ENCODE measurements around the gene QPRT. TPM values are rescaled to one million over a fixed set of nuclear protein-coding genes. Genes with fewer than 3 reads are reported as not detected.
"Not testable (repeated sequence)": the region's sequence is repeated elsewhere in the genome, so short reads cannot be mapped to it uniquely, and the experiment has no call there.

The QPRT gene
- polyA plus RNA-seq, 2 donors: 0.28 to 0.56 TPM

GRCh38 chr16:29688172-29688571 is 9.2 kb downstream of the QPRT start:
- Histone ChIP-seq H3K4me3 (ENCODE audit: low read depth in 1 of 2, low read length in 2 of 2) (no peak overlapping the region), H3K9me3 (ENCODE audit: control insufficient read depth in 2 of 2, insufficient read depth in 1 of 2, low read depth in 1 of 2, low read length in 1 of 2) (no peaks in the 10 kb centered on the region), H3K27ac (ENCODE audit: low read depth in 2 of 2, low read length in 1 of 2) (no peak overlapping the region), H3K36me3 (ENCODE audit: control insufficient read depth in 2 of 2, insufficient read depth in 2 of 2, low read length in 1 of 2) (no peaks in the 10 kb centered on the region), H3K27me3 (ENCODE audit: control insufficient read depth in 1 of 2, insufficient read depth in 2 of 2, low read length in 2 of 2) (no peaks in the 10 kb centered on the region), H3K4me1 (ENCODE audit: control insufficient read depth in 2 of 2, insufficient read depth in 2 of 2, low read length in 1 of 2) (no peaks in the 10 kb centered on the region)
- 91 to 94% methylated on average over 5 of the region's 5 CpGs for WGBS, 2 donors

- not testable (repeated sequence) for H3K36me3 ChIP-seq (ENCODE audit: control insufficient read depth in 2 of 2, insufficient read depth in 2 of 2, low read length in 1 of 2); H3K4me3 ChIP-seq (ENCODE audit: low read depth in 1 of 2, low read length in 2 of 2)
- 91 to 92% methylated on average over 23 of the region's 23 CpGs for WGBS, 2 donors
Measured at GRCh38 chr16:29689490-29690351, 10.7 kb downstream of the QPRT start.

GRCh38 chr16:29692606-29693005 is 13.6 kb downstream of the QPRT start:
- H3K4me3 ChIP-seq (ENCODE audit: low read depth in 1 of 2, low read length in 2 of 2): not testable (repeated sequence)

More at GRCh38 chr16:29689490-29690351, 10.7 kb downstream of the QPRT start:
- H3K27me3 ChIP-seq (ENCODE audit: control insufficient read depth in 1 of 2, insufficient read depth in 2 of 2, low read length in 2 of 2); H3K4me1 ChIP-seq (ENCODE audit: control insufficient read depth in 2 of 2, insufficient read depth in 2 of 2, low read length in 1 of 2); H3K9me3 ChIP-seq (ENCODE audit: control insufficient read depth in 2 of 2, insufficient read depth in 1 of 2, low read depth in 1 of 2, low read length in 1 of 2); H3K27ac ChIP-seq (ENCODE audit: low read depth in 2 of 2, low read length in 1 of 2): not testable (repeated sequence)

GRCh38 chr16:29694384-29695195 is 15.6 kb downstream of the QPRT start:
- WGBS, 2 donors: 68 to 83% methylated on average over 33 to 41 of the region's 41 CpGs
- H3K36me3 ChIP-seq (ENCODE audit: control insufficient read depth in 2 of 2, insufficient read depth in 2 of 2, low read length in 1 of 2): no peaks in the 10 kb centered on the region
- no peak overlapping the region for H3K27ac ChIP-seq (ENCODE audit: low read depth in 2 of 2, low read length in 1 of 2)
- H3K9me3 ChIP-seq (ENCODE audit: control insufficient read depth in 2 of 2, insufficient read depth in 1 of 2, low read depth in 1 of 2, low read length in 1 of 2): no peaks in the 10 kb centered on the region
- H3K27me3 ChIP-seq (ENCODE audit: control insufficient read depth in 1 of 2, insufficient read depth in 2 of 2, low read length in 2 of 2): no peaks in the 10 kb centered on the region
- H3K4me1 ChIP-seq (ENCODE audit: control insufficient read depth in 2 of 2, insufficient read depth in 2 of 2, low read length in 1 of 2): no peaks in the 10 kb centered on the region
- H3K4me3 ChIP-seq (ENCODE audit: low read depth in 1 of 2, low read length in 2 of 2): no peak overlapping the region

More at GRCh38 chr16:29692606-29693005, 13.6 kb downstream of the QPRT start:
- WGBS, 2 donors: 96 to 98% methylated on average over 26 of the region's 26 CpGs
- H3K27ac ChIP-seq (ENCODE audit: low read depth in 2 of 2, low read length in 1 of 2); H3K36me3 ChIP-seq (ENCODE audit: control insufficient read depth in 2 of 2, insufficient read depth in 2 of 2, low read length in 1 of 2); H3K9me3 ChIP-seq (ENCODE audit: control insufficient read depth in 2 of 2, insufficient read depth in 1 of 2, low read depth in 1 of 2, low read length in 1 of 2); H3K27me3 ChIP-seq (ENCODE audit: control insufficient read depth in 1 of 2, insufficient read depth in 2 of 2, low read length in 2 of 2); H3K4me1 ChIP-seq (ENCODE audit: control insufficient read depth in 2 of 2, insufficient read depth in 2 of 2, low read length in 1 of 2): not testable (repeated sequence)

GRCh38 chr16:29695675-29696074 is 16.7 kb downstream of the QPRT start:
- not testable (repeated sequence) for H3K27me3 ChIP-seq (ENCODE audit: control insufficient read depth in 1 of 2, insufficient read depth in 2 of 2, low read length in 2 of 2); H3K36me3 ChIP-seq (ENCODE audit: control insufficient read depth in 2 of 2, insufficient read depth in 2 of 2, low read length in 1 of 2); H3K9me3 ChIP-seq (ENCODE audit: control insufficient read depth in 2 of 2, insufficient read depth in 1 of 2, low read depth in 1 of 2, low read length in 1 of 2); H3K4me3 ChIP-seq (ENCODE audit: low read depth in 1 of 2, low read length in 2 of 2); H3K27ac ChIP-seq (ENCODE audit: low read depth in 2 of 2, low read length in 1 of 2); H3K4me1 ChIP-seq (ENCODE audit: control insufficient read depth in 2 of 2, insufficient read depth in 2 of 2, low read length in 1 of 2)
- 91 to 93% methylated on average over 3 of the region's 3 CpGs for WGBS, 2 donors

- WGBS, 2 donors: 94 to 95% methylated on average over 21 of the region's 21 CpGs
- H3K27ac ChIP-seq (ENCODE audit: low read depth in 2 of 2, low read length in 1 of 2): no peak overlapping the region
- no peaks in the 10 kb centered on the region for H3K27me3 ChIP-seq (ENCODE audit: control insufficient read depth in 1 of 2, insufficient read depth in 2 of 2, low read length in 2 of 2)
- no peak overlapping the region for H3K4me3 ChIP-seq (ENCODE audit: low read depth in 1 of 2, low read length in 2 of 2)
- no peaks in the 10 kb centered on the region for H3K36me3 ChIP-seq (ENCODE audit: control insufficient read depth in 2 of 2, insufficient read depth in 2 of 2, low read length in 1 of 2)
- no peaks in the 10 kb centered on the region for H3K9me3 ChIP-seq (ENCODE audit: control insufficient read depth in 2 of 2, insufficient read depth in 1 of 2, low read depth in 1 of 2, low read length in 1 of 2)
- H3K4me1 ChIP-seq (ENCODE audit: control insufficient read depth in 2 of 2, insufficient read depth in 2 of 2, low read length in 1 of 2): no peaks in the 10 kb centered on the region
Measured at GRCh38 chr16:29696881-29697331, 17.9 kb downstream of the QPRT start.

DNA sequence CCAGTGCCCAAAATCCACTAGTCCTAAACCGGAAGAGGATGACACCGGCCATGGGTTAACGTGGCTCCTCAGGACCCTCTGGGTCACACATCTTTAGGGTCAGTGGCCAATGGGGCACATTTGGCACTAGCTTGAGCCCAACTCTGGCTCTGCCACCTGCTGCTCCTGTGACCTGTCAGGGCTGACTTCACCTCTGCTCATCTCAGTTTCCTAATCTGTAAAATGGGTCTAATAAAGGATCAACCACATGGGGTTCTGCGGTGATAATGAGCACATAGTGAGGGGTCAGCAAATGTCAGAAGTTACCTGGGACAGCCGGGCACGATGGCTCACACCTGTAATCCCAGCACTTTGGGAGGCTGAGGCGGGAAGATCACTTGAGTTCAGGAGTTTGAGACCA is 18.4 kb downstream of the QPRT start:
- Histone ChIP-seq H3K4me1 (ENCODE audit: control insufficient read depth in 2 of 2, insufficient read depth in 2 of 2, low read length in 1 of 2) (no peaks in the 10 kb centered on the region), H3K36me3 (ENCODE audit: control insufficient read depth in 2 of 2, insufficient read depth in 2 of 2, low read length in 1 of 2) (no peaks in the 10 kb centered on the region), H3K27me3 (ENCODE audit: control insufficient read depth in 1 of 2, insufficient read depth in 2 of 2, low read length in 2 of 2) (no peaks in the 10 kb centered on the region), H3K4me3 (ENCODE audit: low read depth in 1 of 2, low read length in 2 of 2) (no peak overlapping the region), H3K9me3 (ENCODE audit: control insufficient read depth in 2 of 2, insufficient read depth in 1 of 2, low read depth in 1 of 2, low read length in 1 of 2) (no peaks in the 10 kb centered on the region), H3K27ac (ENCODE audit: low read depth in 2 of 2, low read length in 1 of 2) (no peak overlapping the region)
- 92 to 95% methylated on average over 7 of the region's 7 CpGs for WGBS, 2 donors

GRCh38 chr16:29698042-29698441 is 19.1 kb downstream of the QPRT start:
- no peaks in the 10 kb centered on the region for H3K4me1 ChIP-seq (ENCODE audit: control insufficient read depth in 2 of 2, insufficient read depth in 2 of 2, low read length in 1 of 2)
- H3K36me3 ChIP-seq (ENCODE audit: control insufficient read depth in 2 of 2, insufficient read depth in 2 of 2, low read length in 1 of 2): no peaks in the 10 kb centered on the region
- 75 to 89% methylated on average over 2 of the region's 2 CpGs for WGBS, 2 donors
- no peak overlapping the region for H3K4me3 ChIP-seq (ENCODE audit: low read depth in 1 of 2, low read length in 2 of 2)
- no peaks in the 10 kb centered on the region for H3K27me3 ChIP-seq (ENCODE audit: control insufficient read depth in 1 of 2, insufficient read depth in 2 of 2, low read length in 2 of 2)
- no peak overlapping the region for H3K27ac ChIP-seq (ENCODE audit: low read depth in 2 of 2, low read length in 1 of 2)
- no peaks in the 10 kb centered on the region for H3K9me3 ChIP-seq (ENCODE audit: control insufficient read depth in 2 of 2, insufficient read depth in 1 of 2, low read depth in 1 of 2, low read length in 1 of 2)

DNA sequence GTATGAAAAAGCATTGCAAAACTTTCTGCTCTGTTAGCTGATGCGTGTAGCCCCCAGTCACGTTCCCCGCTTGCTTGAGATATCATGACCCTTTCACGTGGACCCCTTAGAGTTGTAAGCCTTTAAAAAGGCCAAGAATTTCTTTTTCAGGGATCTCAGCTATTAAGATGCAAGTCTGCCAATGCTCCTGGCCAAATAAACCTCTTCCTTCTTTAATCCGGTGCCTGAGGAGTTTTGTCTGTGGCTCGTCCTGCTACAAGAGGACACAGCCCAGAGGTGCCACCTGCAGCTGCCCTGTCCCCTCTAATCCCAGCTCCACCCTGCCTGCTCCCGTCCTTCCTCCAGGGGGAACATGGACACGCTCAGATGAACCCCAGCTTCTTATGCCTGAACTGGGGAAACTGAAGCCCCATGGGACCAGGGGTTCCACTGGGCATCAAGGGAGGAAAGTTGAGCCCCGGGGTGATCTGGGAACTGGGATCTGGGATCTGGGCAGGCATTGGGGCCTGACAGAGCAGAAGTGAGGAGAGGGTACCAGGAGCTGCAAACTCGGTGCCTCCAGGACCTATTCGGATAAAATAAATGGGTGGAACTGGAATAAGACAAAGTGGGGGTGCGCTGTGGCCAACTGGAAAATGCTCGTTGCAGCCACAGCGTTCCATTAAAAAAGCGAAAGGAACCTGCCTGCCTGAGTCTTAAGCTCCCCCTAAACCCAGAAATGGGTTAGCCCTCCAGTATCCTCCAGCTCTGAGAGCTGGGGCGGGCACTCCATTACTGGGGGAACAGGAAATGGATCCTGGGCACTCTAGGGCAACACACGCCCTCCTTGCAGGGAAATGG is 19.7 kb downstream of the QPRT start:
- H3K27ac ChIP-seq (ENCODE audit: low read depth in 2 of 2, low read length in 1 of 2): no peak overlapping the region
- WGBS, 2 donors: 90 to 91% methylated on average over 17 of the region's 17 CpGs
- no peak overlapping the region for H3K4me3 ChIP-seq (ENCODE audit: low read depth in 1 of 2, low read length in 2 of 2)
- H3K9me3 ChIP-seq (ENCODE audit: control insufficient read depth in 2 of 2, insufficient read depth in 1 of 2, low read depth in 1 of 2, low read length in 1 of 2): no peaks in the 10 kb centered on the region
- H3K27me3 ChIP-seq (ENCODE audit: control insufficient read depth in 1 of 2, insufficient read depth in 2 of 2, low read length in 2 of 2): no peaks in the 10 kb centered on the region
- H3K36me3 ChIP-seq (ENCODE audit: control insufficient read depth in 2 of 2, insufficient read depth in 2 of 2, low read length in 1 of 2): no peaks in the 10 kb centered on the region
- H3K4me1 ChIP-seq (ENCODE audit: control insufficient read depth in 2 of 2, insufficient read depth in 2 of 2, low read length in 1 of 2): no peaks in the 10 kb centered on the region

All from esophagus (tissue), 2 donors.